Glomerular endothelial cell (primary cell): ENCODE results near the gene SEC61A1. TPM values are rescaled to one million over a fixed set of nuclear protein-coding genes. Genes with fewer than 3 reads are reported as not detected.

ENCODE experiments used
- DNase-seq: peaks from one replicate; pipeline ENCODE4 v3.0.0-alpha.2; 2011; ENCODE audit warnings: low read depth, low spot score; ENCODE audit errors: extremely low read depth
- total RNA-seq: library from RNA; depleted of rRNA; stranded (reverse); fragments of >200 nt; gene quantifications from 2 replicates; pipeline ENCODE4 v1.2.3, GENCODE V29; 2015

Gene SEC61A1
- total RNA-seq, 1 donor from 2014 or later = 289 TPM

DNA sequence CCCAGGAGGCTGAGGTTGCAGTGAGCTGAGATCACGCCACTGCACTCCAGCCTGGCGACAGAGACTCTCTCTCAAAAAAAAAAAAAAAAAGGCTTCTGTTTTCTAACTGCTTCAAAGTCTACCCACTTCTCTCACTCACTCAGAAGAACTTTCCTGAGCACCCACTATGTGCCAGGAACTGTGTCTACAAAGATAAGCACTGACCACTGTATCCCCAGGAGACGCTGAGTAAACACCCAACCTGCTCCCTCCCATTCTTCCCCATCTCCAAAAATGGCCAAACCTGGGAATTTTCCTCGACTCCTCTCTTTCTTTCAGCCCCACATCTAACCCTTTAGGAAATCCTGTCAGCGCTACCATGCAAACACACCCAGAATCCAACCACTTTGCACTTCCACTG is 58.9 kb downstream of the SEC61A1 start:
- DNase-seq = no peak

- peak; percentile 81 for DNase-seq
These were observed 60.2 kb downstream of the SEC61A1 start for GRCh38 chr3:128112357-128112968.

DNA sequence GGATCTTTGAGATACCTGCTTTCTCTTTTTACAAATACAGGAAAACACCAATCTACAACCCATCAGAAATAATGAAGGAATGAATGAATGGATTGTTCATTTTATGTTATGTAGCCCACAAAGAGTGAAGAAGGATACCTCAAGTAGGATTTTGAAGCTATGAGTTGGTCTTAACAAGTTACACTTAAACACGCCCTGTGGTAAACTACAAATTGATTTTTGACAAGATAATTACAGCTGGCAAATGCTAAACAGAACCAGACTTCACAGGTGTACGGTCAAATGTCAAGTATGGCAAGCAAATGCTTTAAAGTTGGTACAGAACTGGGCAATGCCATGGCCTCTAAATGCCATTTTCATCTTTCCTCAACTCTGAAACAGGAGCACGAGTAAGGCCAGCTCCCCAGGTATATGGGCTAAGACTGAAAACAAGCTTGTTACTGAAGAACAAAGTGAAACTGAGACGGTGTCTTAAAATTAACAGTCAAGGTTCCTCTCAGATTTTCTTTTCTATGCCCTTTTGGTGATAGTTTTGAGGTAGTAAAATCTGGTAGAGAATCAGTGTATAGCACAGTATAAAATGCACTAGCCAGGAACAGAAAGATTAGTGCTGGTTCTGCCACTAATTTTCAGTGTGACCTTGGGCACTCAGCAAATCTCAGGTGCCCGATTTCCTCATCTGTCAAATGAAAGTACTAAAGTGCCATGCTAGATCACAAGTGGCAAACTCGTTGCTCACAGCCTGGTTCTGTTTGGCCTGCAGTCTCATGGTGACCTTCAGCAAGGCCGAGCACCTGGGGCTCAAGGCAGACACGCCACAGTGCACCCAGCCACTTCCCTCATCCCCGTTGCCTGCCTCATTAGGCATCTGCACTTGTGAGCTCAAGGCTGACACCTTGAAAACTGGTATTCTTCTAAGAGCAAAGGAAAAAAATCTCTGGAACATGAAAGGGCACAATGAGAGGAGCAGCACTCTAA is 61.9 kb downstream of the SEC61A1 start:
- no peak for DNase-seq

Other genes with a start within 250 kb of the SEC61A1 start
- gene MGLL, start 229.9 kb upstream of the SEC61A1 start, total RNA-seq = 59.4 and 85.0 TPM in 2 replicates
- not detected in 2 replicates for gene KBTBD12, start 137.2 kb upstream of the SEC61A1 start, total RNA-seq
- gene RUVBL1, start 71.4 kb downstream of the SEC61A1 start, total RNA-seq = 46.8 and 59.5 TPM in 2 replicates
- 8.0 and 15.6 TPM in 2 replicates for gene EEFSEC, start 101.0 kb downstream of the SEC61A1 start, total RNA-seq